ENCODE measurements around the gene GPR107.

GRCh38 chr9:130174920-130175321 lies 121.2 kb downstream of the GPR107 start:
- TF ChIP-seq CTCF (IDR thresholded peaks at IDR 0.05) (no peak), POLR2AphosphoS5 (IDR thresholded peaks at IDR 0.05) (no peak)
